Suprapubic skin (tissue), 4 donors: ENCODE measurements around the gene TNFAIP2. TPM values are rescaled to one million over a fixed set of nuclear protein-coding genes. Genes with fewer than 3 reads are reported as not detected.

Experiments
- DNase-seq, 2 donors: peaks; one replicate each; pipeline ENCODE4 v3.0.0-alpha.2; 2019; ENCODE audit warnings: low spot score in 2 of 2
- H3K27ac ChIP-seq: fragments of 200-600 bp; sonication (generic); one replicate; pipeline ENCODE4 v1.5.1; 2019
- H3K27me3 ChIP-seq: fragments of 200-600 bp; sonication (generic); one replicate; pipeline ENCODE4 v1.5.1; 2019
- H3K36me3 ChIP-seq: fragments of 200-600 bp; sonication (generic); one replicate; pipeline ENCODE4 v1.5.1; 2019
- H3K4me1 ChIP-seq: fragments of 200-600 bp; sonication (generic); one replicate; pipeline ENCODE4 v1.5.1; 2019
- H3K4me3 ChIP-seq: fragments of 200-600 bp; sonication (generic); one replicate; pipeline ENCODE4 v1.5.1; 2019; ENCODE audit warnings: mild to moderate bottlenecking
- H3K9me3 ChIP-seq: fragments of 200-600 bp; sonication (generic); one replicate; pipeline ENCODE4 v1.5.1; 2019
- CTCF ChIP-seq, 2 donors: fragments of 200-600 bp in 1 of 2; fragments of 450-650 bp in 1 of 2; sonication (generic) in 1 of 2; IDR thresholded peaks; one replicate each; pipeline ENCODE4 v1.5.1; 2016 to 2019; ENCODE audit warnings: antibody characterized with exemption in 2 of 2, mild to moderate bottlenecking in 1 of 2, moderate library complexity in 1 of 2
- EP300 ChIP-seq: sonication (generic); formaldehyde crosslinking; IDR thresholded peaks from one replicate; pipeline ENCODE4 v1.6.1; 2017; ENCODE audit warnings: antibody characterized with exemption
- POLR2A ChIP-seq, 2 donors: fragments of 450-650 bp; IDR thresholded peaks; one replicate each; pipeline ENCODE4 v1.6.1; 2017; ENCODE audit warnings: antibody characterized with exemption in 2 of 2, mild to moderate bottlenecking in 2 of 2, moderate library complexity in 2 of 2
- POLR2AphosphoS5 ChIP-seq, 3 donors: sonication (generic); formaldehyde crosslinking; IDR thresholded peaks; one replicate each; pipeline ENCODE4 v1.6.1; 2017; ENCODE audit warnings: antibody characterized with exemption in 3 of 3
- WGBS: methylation state at CpG from one replicate; pipeline ENCODE4 v1.1.5; 2018; 5-methylcytosine and 5-hydroxymethylcytosine counted together
- total RNA-seq, 4 donors: library from RNA; depleted of rRNA; stranded (reverse); fragments of >200 nt; gene quantifications; one replicate each; pipeline ENCODE4 v1.1.0, GENCODE V29; 2016

Gene TNFAIP2
- total RNA-seq, 4 donors from 2014 or later, result 11.9 to 23.3 (median 16.4) TPM

- Histone ChIP-seq H3K27me3 (no peaks in the 10 kb centered on the region), H3K9me3 (no peaks in the 10 kb centered on the region), H3K4me3 (no peak overlapping the region), H3K27ac (no peak overlapping the region), H3K36me3 (peaks cover 46% of the 10 kb centered on the region), H3K4me1 (peaks cover 67% of the 10 kb centered on the region)
- 81% methylated on average over 12 of the region's 12 CpGs for WGBS
- no peak for DNase-seq
- TF ChIP-seq EP300 (no peak), POLR2A (IDR thresholded peaks at IDR 0.05) (no peak), CTCF (IDR thresholded peaks at IDR 0.05) (no peak), POLR2AphosphoS5 (IDR thresholded peaks at IDR 0.05) (no peak)
Observed at GRCh38 chr14:103129301-103130016, 6.2 kb downstream of the TNFAIP2 start.

- TF ChIP-seq POLR2AphosphoS5 (IDR thresholded peaks at IDR 0.05) (no peak), POLR2A (IDR thresholded peaks at IDR 0.05) (no peak), CTCF (IDR thresholded peaks at IDR 0.05) (no peak), EP300 (no peak)
- Histone ChIP-seq H3K27ac (no peak overlapping the region), H3K4me1 (peaks cover 59% of the 10 kb centered on the region), H3K4me3 (no peak overlapping the region), H3K9me3 (no peaks in the 10 kb centered on the region), H3K36me3 (peaks cover 53% of the 10 kb centered on the region), H3K27me3 (no peaks in the 10 kb centered on the region)
- 93% methylated on average over 3 of the region's 26 CpGs for WGBS
- no peak for DNase-seq
Observed at GRCh38 chr14:103130017-103130764, 6.9 kb downstream of the TNFAIP2 start.

- Histone ChIP-seq H3K36me3 (peaks cover 61% of the 10 kb centered on the region), H3K27me3 (no peaks in the 10 kb centered on the region), H3K9me3 (no peaks in the 10 kb centered on the region), H3K4me3 (no peak overlapping the region), H3K27ac (peak overlapping the region; percentile 3), H3K4me1 (peaks cover 52% of the 10 kb centered on the region)
- no peak for DNase-seq
- WGBS, result 38% methylated on average over 8 of the region's 8 CpGs
- no peak for TF ChIP-seq EP300
- TF ChIP-seq POLR2AphosphoS5 (IDR thresholded peaks at IDR 0.05), result no peak
- TF ChIP-seq POLR2A (IDR thresholded peaks at IDR 0.05), result no peak
- TF ChIP-seq CTCF (IDR thresholded peaks at IDR 0.05), result no peak
Observed at GRCh38 chr14:103130965-103131364, 7.7 kb downstream of the TNFAIP2 start.

- H3K4me3 ChIP-seq, result no peak overlapping the region
- no peaks in the 10 kb centered on the region for H3K27me3 ChIP-seq
- no peak for DNase-seq
- H3K4me1 ChIP-seq, result peaks cover 48% of the 10 kb centered on the region
- H3K36me3 ChIP-seq, result peaks cover 63% of the 10 kb centered on the region
- H3K27ac ChIP-seq, result peak overlapping the region; percentile 3
- TF ChIP-seq POLR2AphosphoS5 (IDR thresholded peaks at IDR 0.05) (no peak), POLR2A (IDR thresholded peaks at IDR 0.05) (no peak), CTCF (IDR thresholded peaks at IDR 0.05) (no peak), EP300 (no peak)
- H3K9me3 ChIP-seq, result no peaks in the 10 kb centered on the region
- WGBS, result 83% methylated on average over 6 of the region's 9 CpGs
Observed at GRCh38 chr14:103131580-103131979, 8.3 kb downstream of the TNFAIP2 start.
